ENCODE measurements around the gene SLC18B1. TPM values are rescaled to one million over a fixed set of nuclear protein-coding genes. Genes with fewer than 3 reads are reported as not detected.

SLC18B1 gene
- total and polyA plus RNA-seq, 2 of the 13 experiments (the other 11 are each of a cell fraction or from before 2014, with no cell fraction given), result 11.4 to 13.8 TPM

DNA sequence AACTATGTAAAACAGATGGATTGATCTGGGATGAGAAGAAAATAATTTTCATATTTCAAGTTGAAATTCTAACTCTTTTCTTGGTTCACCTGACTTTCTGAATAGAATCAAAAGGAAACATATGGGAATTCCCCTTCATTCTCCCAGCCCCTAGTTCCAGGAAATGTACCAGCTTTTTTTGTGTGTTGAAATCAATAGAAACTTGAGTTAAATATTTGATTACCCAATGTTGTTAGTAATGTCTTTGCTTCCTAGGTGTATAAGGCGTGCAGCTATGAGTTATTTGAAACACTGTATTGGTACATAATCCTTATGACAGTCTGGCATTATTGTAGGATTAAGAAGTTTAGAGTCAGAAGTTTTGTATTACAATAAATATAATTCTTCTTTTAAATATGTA lies 62.2 kb downstream of the SLC18B1 start (continued):
- TF ChIP-seq RBFOX2 (IDR thresholded peaks at IDR 0.05; ENCODE audit: low read depth, low read length) (no peak), ZNF713 (CRISPR knock-in tag; IDR thresholded peaks at IDR 0.05) (no peak), PAWR (CRISPR knock-in tag; IDR thresholded peaks at IDR 0.05; ENCODE audit: borderline replicate concordance) (no peak), TAF15 (IDR thresholded peaks at IDR 0.05; ENCODE audit: low read depth, low read length, poor library complexity, severe bottlenecking) (no peak), RELA (CRISPR knock-in tag; IDR thresholded peaks at IDR 0.05) (peak; percentile 97; the same call in 1 of the 2 replicates), ZNF44 (CRISPR knock-in tag; IDR thresholded peaks at IDR 0.05) (no peak), GATAD2A (CRISPR knock-in tag; IDR thresholded peaks at IDR 0.05) (0 out of 2 replicates have a peak, but pooled peaks have one; percentile 39), PLRG1 (conservative IDR thresholded peaks at IDR 0.05) (no peak), POLR2AphosphoS2 (IDR thresholded peaks at IDR 0.05; ENCODE audit: low read depth, low read length) (no peak)
- TF ChIP-seq, protein P1, sequence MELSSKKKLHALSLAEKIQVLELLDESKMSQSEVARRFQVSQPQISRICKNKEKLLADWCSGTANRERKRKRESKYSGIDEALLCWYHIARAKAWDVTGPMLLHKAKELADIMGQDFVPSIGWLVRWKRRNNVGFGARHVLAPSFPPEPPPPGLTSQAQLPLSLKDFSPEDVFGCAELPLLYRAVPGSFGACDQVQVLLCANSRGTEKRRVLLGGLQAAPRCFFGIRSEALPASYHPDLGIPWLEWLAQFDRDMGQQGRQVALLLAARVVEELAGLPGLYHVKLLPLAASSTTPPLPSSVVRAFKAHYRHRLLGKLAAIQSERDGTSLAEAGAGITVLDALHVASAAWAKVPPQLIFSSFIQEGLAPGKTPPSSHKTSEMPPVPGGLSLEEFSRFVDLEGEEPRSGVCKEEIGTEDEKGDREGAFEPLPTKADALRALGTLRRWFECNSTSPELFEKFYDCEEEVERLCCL (CRISPR knock-in tag; IDR thresholded peaks at IDR 0.05; ENCODE audit: borderline replicate concordance), result no peak
- TF ChIP-seq, protein P2, sequence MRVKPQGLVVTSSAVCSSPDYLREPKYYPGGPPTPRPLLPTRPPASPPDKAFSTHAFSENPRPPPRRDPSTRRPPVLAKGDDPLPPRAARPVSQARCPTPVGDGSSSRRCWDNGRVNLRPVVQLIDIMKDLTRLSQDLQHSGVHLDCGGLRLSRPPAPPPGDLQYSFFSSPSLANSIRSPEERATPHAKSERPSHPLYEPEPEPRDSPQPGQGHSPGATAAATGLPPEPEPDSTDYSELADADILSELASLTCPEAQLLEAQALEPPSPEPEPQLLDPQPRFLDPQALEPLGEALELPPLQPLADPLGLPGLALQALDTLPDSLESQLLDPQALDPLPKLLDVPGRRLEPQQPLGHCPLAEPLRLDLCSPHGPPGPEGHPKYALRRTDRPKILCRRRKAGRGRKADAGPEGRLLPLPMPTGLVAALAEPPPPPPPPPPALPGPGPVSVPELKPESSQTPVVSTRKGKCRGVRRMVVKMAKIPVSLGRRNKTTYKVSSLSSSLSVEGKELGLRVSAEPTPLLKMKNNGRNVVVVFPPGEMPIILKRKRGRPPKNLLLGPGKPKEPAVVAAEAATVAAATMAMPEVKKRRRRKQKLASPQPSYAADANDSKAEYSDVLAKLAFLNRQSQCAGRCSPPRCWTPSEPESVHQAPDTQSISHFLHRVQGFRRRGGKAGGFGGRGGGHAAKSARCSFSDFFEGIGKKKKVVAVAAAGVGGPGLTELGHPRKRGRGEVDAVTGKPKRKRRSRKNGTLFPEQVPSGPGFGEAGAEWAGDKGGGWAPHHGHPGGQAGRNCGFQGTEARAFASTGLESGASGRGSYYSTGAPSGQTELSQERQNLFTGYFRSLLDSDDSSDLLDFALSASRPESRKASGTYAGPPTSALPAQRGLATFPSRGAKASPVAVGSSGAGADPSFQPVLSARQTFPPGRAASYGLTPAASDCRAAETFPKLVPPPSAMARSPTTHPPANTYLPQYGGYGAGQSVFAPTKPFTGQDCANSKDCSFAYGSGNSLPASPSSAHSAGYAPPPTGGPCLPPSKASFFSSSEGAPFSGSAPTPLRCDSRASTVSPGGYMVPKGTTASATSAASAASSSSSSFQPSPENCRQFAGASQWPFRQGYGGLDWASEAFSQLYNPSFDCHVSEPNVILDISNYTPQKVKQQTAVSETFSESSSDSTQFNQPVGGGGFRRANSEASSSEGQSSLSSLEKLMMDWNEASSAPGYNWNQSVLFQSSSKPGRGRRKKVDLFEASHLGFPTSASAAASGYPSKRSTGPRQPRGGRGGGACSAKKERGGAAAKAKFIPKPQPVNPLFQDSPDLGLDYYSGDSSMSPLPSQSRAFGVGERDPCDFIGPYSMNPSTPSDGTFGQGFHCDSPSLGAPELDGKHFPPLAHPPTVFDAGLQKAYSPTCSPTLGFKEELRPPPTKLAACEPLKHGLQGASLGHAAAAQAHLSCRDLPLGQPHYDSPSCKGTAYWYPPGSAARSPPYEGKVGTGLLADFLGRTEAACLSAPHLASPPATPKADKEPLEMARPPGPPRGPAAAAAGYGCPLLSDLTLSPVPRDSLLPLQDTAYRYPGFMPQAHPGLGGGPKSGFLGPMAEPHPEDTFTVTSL (CRISPR knock-in tag; IDR thresholded peaks at IDR 0.05; ENCODE audit: borderline replicate concordance), result no peak; the same call in 1 of the 2 replicates
- TF ChIP-seq, protein P3, sequence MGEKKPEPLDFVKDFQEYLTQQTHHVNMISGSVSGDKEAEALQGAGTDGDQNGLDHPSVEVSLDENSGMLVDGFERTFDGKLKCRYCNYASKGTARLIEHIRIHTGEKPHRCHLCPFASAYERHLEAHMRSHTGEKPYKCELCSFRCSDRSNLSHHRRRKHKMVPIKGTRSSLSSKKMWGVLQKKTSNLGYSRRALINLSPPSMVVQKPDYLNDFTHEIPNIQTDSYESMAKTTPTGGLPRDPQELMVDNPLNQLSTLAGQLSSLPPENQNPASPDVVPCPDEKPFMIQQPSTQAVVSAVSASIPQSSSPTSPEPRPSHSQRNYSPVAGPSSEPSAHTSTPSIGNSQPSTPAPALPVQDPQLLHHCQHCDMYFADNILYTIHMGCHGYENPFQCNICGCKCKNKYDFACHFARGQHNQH (CRISPR knock-in tag; IDR thresholded peaks at IDR 0.05), result no peak
- TF ChIP-seq, protein P4, sequence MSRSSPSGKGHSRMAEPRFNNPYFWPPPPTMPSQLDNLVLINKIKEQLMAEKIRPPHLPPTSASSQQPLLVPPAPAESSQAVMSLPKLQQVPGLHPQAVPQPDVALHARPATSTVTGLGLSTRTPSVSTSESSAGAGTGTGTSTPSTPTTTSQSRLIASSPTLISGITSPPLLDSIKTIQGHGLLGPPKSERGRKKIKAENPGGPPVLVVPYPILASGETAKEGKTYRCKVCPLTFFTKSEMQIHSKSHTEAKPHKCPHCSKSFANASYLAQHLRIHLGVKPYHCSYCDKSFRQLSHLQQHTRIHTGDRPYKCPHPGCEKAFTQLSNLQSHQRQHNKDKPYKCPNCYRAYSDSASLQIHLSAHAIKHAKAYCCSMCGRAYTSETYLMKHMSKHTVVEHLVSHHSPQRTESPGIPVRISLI (CRISPR knock-in tag; IDR thresholded peaks at IDR 0.05; ENCODE audit: borderline replicate concordance), result no peak
- TF ChIP-seq, protein P5, sequence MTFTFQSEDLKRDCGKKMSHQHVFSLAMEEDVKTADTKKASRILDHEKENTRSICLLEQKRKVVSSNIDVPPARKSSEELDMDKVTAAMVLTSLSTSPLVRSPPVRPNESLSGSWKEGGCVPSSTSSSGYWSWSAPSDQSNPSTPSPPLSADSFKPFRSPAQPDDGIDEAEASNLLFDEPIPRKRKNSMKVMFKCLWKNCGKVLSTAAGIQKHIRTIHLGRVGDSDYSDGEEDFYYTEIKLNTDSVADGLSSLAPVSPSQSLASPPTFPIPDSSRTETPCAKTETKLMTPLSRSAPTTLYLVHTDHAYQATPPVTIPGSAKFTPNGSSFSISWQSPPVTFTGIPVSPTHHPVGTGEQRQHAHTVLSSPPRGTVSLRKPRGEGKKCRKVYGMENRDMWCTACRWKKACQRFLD (CRISPR knock-in tag; IDR thresholded peaks at IDR 0.05; ENCODE audit: borderline replicate concordance), result no peak
- TF ChIP-seq, protein P6, sequence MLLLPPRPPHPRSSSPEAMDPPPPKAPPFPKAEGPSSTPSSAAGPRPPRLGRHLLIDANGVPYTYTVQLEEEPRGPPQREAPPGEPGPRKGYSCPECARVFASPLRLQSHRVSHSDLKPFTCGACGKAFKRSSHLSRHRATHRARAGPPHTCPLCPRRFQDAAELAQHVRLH (CRISPR knock-in tag; IDR thresholded peaks at IDR 0.05; ENCODE audit: borderline replicate concordance, low read depth), result no peak

All from HepG2 (cell line).